GM19035 (cell line): ENCODE results near the gene PGBD1.
A peak's percentile ranks its signal among the peaks of the same experiment; 100 is the strongest.

ENCODE experiments used
- ATAC-seq: cut with Tn5 transposase; IDR thresholded peaks from one replicate; pipeline ENCODE4 v1.9.1; 2021; ENCODE audit not compliant: unreplicated experiment

PGBD1 gene, protein sequence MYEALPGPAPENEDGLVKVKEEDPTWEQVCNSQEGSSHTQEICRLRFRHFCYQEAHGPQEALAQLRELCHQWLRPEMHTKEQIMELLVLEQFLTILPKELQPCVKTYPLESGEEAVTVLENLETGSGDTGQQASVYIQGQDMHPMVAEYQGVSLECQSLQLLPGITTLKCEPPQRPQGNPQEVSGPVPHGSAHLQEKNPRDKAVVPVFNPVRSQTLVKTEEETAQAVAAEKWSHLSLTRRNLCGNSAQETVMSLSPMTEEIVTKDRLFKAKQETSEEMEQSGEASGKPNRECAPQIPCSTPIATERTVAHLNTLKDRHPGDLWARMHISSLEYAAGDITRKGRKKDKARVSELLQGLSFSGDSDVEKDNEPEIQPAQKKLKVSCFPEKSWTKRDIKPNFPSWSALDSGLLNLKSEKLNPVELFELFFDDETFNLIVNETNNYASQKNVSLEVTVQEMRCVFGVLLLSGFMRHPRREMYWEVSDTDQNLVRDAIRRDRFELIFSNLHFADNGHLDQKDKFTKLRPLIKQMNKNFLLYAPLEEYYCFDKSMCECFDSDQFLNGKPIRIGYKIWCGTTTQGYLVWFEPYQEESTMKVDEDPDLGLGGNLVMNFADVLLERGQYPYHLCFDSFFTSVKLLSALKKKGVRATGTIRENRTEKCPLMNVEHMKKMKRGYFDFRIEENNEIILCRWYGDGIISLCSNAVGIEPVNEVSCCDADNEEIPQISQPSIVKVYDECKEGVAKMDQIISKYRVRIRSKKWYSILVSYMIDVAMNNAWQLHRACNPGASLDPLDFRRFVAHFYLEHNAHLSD

DNA sequence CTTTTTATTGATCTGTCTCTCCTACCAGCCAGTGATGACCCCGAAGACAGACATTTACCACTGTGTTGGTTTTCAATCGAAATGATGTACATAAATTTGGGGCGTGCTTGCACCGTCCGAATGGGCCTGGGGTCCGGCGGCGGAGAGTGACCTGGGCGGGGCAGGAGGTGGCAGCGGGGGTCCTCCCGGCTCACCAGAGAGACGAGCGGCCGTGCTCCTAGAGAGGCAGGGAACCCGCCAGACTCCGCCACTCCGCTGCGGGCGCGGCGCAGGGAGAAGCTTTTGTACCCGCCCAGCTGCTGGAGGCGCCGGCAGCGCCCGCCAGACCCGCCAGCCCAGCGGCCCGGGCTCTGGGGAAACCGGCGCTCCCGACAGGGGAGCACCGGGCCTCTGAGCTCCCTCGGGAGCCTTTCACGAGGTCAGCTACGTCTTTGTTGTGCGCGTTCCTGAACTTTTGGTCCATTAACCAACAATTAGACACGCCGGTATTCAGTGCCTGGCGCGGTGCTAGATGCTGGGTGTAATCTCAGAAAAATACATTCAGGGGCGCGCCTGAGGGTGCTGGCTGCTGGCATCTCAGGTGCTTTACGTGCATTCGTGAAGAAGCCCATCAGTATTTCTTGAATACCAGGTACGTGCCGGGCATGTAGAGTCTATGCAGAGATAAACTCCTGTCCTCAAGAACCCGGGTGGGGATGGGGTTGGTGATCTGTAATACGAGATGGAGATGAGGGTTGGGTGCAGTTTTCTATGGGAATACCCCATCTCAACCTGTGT is at the start of gene PGBD1:
Gene PGBD1, plus strand, starts transcription at position 285 of the 777 bp plus-strand sequence. CDS start 2,242 bp downstream, outside the sequence.
- ATAC-seq = peak; percentile 88

DNA sequence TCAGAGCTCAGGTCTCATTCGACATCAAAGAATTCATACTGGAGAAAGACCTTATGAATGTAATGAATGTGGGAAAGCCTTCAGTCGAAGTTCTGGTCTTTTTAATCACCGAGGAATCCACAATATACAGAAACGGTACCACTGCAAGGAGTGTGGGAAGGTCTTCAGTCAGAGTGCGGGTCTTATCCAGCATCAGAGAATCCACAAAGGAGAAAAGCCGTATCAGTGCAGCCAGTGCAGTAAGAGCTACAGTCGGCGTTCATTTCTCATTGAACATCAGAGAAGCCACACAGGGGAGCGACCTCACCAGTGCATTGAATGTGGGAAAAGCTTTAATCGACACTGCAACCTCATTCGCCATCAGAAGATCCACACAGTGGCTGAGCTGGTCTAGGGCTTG is 48.6 kb upstream of the PGBD1 start:
- ATAC-seq = no peak

DNA sequence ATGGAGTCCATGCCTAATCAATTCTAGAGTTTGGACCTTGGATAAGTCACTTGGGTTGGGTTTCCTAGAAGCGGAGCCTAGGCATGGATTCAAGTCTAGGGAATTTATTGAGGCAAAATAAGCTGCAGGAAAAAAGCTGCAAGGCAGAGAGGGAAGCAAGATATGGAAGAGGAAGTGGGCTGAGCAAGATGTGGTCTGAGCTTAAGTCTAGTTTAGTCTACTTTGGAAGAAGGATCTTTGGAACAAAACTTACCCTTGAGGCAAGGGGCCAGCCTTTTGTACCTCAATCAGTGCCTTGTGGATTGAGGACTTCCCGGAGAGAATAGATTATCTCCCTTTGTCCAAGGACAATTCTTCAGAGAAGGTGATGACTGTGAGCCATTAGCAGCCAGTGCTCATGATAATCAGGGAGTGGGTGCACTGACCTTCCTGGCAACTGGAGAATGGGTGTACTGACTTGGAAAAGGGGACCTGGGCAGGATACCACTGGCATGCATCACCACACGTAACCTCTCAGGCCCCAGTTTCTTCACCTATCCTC is 45.4 kb upstream of the PGBD1 start:
- ATAC-seq = no peak

DNA sequence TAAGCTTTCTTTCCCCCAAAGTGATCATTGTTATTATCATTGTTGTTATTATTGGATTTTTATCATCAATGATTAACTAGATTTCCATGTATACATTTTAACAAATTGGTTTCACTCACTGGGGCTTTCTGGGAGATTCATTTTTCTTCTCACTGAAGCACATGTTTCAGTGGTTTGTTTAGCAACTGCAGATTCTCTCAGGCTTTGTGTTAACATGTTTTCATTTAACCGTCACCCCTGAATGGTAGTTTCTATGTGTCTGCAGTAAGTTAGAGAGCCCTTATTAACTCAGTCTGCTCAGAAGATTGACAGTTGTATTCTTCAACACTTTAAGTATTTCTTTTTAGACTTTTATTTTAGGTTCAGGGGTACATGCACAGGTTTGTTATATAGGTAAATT is 41.7 kb upstream of the PGBD1 start:
- no peak for ATAC-seq

DNA sequence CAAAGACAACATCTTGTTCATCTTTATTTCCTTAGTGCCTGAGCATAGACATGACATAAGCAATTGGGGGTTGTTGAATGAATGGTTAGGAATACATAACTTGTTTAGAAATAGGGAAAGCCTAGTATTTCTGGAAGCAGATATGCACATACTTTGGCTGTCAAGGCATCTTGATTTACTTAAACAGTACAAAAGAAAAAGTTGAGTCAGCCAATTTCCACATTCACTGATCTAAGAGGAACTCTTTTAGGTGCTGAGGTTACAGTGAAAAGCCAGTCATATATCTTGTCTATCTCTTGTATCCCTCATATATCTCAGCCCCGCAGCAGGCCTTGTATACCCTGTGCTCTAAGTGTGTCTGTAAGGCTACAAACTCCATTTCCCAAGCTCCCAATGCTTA is 40.9 kb upstream of the PGBD1 start:
- ATAC-seq = no peak

DNA sequence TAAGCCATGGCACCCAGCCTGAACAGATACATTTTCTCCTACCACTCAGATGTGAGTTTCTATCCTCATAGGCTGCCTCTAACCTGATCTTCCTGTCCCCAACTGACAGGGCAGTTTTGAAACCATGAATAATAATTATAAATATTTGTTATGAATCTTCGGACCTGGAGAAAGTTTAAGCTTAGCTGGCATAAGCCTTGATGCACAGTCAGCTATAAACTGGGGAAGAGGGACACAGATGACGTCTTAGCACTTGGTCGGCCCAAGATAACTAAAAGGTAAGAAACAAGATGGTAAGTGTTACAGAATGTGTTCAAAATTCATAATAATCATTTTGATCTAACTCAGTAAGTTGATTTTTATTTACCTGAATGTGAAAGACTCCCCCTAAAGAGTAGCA is 37.4 kb upstream of the PGBD1 start:
- ATAC-seq = no peak

DNA sequence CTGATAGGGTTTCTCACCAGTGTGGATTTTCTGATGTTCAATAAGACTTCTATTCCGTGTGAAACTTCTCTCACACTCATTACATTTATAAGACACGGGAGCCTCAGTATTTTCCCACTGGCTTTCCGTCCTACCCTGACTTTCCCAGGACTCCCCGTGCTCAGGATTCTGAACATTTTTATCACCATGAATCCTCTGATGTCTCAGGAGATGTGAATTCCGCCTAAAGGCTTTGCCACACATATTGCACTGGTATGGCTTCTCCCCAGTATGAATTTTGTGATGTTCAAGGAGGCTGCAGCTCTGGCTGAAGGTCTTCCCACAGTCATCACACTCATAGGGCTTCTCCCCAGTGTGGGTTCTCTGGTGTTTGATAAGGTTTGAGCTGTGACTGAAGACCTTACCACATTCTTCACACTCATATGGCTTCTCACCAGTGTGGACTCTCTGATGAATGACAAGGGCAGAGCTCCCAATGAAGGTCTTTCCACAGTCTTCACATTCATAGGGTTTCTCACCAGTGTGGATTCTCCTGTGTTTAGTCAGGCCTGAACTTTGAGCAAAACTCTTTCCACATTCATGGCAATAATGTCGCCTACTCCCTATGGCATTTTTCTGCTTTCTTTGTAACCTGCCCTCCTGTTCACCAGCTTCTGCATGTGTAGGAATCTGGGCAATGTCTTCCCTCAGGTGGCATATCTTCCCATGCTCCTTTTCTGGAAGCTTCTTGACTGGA is 36.0 kb upstream of the PGBD1 start:
- no peak for ATAC-seq

DNA sequence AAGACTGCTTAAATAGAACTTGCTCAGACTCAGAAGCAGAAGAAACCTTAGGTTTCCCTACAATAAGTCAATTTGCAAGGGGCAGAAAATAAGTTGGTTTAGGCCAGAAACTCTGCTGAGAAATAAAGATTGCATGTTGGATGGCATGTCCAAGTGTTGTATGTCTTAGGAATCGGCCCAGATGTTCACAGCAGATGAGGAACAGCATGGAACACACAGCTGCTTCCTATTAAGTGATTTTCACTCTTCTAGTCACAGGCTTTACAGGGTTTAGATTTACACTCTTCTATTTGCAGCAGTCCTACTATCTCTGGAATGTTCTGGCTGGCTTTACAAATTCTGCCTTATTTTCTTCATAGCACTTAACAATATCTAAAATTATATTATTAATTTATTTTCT is 32.5 kb upstream of the PGBD1 start:
- no peak for ATAC-seq

DNA sequence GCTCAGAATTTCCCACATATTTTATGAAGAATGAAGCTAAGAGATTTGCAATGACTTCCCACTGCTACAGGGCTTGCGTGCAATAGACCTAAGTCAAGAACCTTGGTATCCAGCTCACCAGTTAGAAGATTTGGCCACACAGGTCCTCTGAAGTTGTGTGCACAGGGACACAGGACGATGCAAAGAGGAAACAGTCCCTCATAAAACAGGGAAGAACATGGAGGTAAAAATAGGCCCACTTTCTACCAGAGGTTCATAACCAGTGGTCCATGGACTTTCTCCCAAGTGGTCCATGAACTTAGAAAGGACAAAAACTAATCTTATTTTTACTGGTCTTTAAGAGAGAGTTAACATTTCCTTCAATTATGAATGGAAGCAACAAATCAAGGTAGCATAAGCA is 30.6 kb upstream of the PGBD1 start:
- ATAC-seq = no peak

DNA sequence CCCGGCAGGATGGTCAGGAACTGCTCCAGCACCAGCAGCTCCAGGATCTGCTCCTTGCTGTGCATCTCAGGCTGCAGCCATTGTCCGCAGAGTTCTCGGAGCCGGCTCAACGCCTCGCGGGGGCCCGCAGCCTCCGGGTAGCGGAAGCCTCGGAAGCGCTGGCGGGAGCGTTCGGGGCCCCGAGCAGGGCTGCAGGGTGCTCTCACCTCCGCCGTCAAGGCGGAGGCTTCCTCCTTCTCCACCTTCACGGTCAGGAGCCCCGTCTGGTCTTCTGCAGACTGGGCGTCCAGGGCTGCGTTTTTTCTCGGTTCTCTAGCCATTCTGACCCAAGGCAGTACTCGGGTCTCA is 29.7 kb upstream of the PGBD1 start:
- ATAC-seq = peak; percentile 47

DNA sequence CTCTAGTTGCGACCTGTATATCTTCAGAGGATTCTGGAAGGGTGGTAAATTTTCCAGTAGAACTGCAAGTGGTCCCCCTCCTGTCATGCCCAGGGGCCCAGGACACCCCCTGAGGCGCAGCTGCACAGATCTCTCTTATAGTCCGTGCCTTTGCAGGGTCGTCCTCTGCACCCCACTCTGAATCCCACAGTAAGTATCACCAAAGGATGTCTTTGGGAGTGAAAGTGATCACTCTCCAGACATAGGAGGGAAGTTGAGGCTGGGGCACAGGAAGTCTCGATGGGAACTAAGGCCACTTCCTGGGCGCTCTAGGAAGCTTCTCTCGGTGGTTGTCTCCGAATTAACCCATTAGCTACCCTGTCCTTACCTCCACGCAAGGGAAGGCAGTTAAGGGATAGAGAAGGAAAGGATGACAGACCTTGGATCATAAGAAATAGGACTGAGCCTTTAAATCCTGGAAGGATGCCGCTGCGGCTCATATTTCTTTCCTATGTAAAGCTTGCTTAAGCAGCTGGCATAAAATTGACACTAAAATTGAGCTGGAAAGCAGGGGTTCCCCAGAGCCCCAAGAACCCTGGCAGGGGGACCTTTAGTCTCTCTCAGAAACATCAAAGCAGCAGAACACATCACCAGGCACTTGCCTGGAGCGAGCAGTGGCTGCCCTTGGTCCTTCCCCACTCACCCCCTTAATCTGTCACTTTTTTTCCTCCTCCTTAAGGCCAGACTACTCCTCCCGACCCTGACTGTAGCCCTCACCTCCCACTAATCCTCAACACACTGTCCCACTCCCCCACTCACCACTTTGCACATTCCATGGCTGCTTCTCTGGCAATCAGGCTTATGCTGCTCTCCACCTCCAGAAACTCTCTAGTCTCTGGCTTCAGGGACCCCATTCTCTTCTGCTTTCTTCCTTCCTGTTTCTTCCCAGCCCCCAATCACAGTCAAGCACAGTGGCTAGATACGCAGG is 29.1 kb upstream of the PGBD1 start, which contains the start of gene ZKSCAN4:
Gene ZKSCAN4, minus strand, starts transcription at position 261 of the 967 bp plus-strand sequence. CDS start 289 bp downstream, outside the sequence.
- ATAC-seq = peak; percentile 81

DNA sequence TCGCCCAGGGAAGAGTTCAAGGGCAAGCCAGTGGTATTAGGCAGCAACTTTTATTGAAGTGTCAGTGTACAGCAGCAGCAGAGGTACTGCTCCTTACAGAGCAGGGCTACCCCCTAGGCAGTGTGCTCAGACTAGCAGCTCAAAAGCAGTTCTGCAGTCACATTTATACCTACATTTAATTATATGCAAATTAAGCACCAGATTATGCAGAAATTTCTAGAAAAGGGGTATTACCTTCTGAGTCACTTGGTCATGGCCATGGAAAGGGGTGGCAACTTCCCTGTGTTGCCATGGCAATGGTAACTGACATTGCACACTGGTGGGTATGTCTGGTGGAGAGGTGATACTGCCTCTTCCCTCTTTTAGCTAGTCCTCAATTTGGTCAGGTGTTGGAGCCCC is 27.3 kb upstream of the PGBD1 start:
- ATAC-seq = no peak

DNA sequence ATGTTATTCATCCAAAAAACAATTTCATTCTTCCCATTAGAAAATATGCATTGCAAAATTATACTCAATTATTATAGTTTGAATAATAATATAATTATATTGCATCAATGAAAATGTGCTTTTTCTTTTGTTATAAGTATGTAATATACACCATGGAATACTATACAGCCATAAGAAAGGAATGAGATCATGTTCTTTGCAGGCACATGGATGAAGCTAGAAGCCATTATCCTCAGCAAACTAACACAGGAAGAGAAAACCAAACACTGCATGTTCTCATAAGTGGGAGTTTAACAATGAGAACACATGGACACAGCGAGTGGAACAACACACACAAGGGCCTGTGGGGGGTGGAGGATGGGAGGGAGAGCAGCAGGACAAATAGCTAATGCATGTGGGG is 24.3 kb upstream of the PGBD1 start:
- ATAC-seq = no peak

DNA sequence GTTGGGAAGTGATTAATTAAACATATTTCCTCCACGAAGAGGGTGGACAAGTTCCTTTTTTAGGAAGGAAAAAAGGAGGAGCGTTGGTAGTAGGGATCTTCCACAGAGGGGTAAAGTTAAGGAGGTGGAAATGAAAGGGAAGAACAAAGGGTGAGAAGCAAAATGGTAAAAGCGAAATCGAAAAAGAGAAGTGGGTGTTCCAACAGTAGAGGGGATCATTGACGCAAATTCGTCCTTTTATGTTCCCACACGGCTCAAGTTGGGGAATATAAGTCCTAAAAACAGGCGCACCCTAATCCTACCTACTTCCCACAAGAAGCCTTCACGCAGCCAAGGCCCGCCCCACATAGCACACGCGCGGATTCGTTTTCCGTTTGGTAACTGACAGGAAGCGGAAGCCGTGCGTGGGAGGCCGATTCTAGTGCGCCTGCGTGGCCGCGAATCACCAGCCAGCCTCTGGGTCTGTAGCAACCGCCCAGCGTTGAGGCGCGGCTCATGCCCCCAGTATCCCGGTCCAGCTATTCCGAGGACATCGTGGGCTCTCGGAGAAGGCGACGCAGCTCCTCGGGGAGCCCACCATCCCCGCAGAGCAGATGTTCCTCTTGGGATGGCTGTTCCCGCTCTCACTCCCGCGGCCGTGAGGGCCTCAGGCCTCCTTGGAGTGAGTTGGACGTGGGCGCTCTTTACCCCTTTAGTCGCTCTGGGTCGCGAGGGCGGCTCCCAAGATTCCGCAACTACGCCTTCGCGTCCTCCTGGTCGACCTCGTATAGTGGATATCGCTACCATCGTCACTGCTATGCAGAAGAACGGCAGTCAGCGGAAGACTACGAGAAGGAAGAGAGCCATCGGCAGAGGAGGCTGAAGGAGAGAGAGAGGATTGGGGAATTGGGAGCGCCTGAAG is 22.2 kb upstream of the PGBD1 start, which contains the start of gene NKAPL:
Gene NKAPL, plus strand, starts transcription at position 421 of the 901 bp plus-strand sequence. Its CDS starts 75 bp downstream, at position 496.
- no peak for ATAC-seq

DNA sequence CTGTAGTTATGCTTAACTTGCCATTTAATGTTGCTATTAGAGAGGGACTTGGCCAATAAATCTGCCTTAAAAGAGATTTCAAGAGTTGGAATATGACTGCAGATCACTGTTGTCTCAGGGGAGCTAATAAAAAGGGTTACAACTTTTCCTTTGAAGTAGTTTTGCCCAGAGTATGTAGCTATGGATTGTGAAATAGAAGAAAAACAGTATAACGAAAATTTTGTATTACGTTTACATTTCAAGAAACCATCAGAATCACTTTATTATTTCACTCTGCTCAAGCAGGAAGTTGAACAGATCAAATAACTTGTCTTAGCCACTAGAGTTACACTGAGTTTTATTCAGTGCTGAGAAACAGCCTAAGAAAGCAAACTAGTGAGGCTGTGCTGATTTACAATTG is 17.4 kb upstream of the PGBD1 start:
- no peak for ATAC-seq

DNA sequence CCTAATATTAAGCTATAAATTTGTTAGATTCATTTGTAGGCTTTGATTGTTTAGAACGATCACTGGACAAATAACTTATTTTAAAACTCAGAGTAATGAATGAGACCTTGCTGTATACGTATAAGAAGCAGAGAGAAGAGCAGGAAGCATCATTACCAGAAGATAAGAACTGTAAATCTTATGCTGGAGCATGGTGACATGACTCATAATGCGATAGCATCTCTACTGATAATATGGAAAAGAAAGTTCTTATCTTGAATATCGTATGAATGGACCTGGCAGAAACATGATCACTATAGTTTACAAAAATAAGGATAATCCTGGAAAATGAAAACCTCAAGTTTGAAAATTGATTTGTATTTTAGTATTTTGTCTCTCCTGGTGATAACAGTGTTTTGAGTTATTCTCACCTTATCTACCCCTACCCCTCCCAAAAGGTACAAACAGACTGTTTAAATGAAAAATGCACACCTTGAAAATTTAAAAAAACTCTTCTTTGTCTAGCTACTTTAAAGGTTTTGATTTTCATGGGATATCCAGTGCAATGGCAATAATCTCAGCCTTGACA is 16.5 kb upstream of the PGBD1 start:
- no peak for ATAC-seq

DNA sequence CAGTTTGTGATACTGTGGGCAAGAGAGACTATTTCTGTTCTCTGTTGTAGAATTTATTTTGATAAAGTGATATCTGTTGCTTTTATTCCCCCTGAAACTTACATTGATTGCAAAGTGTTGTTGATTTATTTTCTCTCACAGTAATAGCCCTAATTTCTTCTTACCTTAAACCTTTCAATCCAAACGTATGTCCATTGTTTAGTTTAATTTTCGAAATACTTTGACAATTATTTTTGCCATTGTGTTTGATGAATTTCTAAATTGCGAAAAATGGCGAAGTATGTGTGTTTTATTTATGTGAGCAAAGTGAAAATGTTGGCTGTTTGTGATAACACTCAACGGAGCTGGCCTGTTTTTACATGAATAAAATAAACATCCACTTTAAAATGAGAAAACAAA is 14.8 kb upstream of the PGBD1 start:
- ATAC-seq = no peak
